Measurements from ENCODE around the gene TMF1.

The TMF1 gene

GRCh38 chr3:69081583-69082262, 29.6 kb upstream of the TMF1 start:
- no peak for DNase-seq (ENCODE audit: low read depth)

- no peak for DNase-seq (ENCODE audit: low read depth)
Observed at GRCh38 chr3:69080233-69080920, 28.2 kb upstream of the TMF1 start, which contains the start of gene UBA3. TSS of gene UBA3 (minus strand) at chr3:69080365. CDS start at chr3:69080353, 12 bp downstream.

DNA sequence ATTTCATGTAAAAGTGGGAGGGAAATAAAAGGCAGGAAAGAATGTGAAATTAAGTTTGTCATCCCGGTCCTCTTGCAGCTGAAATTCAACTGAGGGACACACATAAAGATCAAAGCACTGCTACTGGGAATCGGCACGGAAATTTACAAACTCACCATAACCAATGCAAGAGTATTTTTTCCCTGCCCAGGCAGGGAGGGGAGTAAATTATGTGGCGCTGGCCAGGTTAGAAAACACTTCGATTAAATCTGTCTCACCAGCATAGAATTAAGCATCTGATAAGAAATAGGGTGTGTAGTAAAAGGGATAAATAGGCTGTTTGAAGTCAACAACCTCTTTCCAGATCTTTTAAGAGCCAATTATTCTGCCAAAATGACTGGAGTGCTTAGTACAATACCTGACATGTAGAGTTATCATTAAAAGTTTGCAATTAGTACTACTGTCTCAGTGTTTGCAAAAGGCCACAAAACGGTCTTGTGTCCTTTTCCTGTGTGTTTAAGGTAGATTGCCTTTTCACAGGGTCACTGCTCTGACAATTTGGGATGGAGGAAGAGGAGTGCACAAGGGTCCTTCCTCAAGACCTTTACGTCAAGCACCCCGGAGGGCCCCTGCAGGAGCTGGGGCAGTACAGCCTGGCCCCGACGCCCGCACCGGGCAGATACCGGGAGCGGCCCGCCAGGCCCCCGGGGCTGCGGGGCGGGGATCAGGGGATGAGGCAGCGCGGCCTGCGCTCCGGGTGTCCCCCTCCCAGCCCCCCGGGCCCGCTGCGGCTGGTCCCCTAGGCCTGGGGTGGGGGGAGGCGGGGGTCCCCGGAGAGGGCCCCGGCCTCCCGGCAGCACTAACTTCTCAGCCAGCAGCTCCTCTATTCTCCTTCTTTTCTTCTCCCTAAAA, 27.4 kb upstream of the TMF1 start:
- no peak for DNase-seq (ENCODE audit: low read depth)

DNA sequence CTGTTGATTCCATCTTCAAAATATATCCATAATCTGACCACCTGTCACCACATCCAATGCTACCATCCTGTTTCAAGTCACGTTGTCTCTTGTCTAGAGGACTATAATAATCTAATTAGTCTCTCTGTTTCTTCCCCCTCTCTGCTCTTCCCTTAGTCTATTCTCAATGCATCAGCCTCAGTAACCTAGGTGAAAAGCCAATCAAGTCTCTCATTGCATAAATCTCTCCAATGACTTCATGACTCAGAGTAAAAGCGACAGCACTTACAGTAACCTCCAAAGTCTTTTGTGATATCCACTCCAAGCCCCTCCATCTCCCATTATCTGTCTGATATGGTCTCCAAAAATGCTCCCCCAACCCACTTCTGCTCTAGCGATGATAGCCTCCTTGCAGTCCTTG, 20.8 kb upstream of the TMF1 start:
- DNase-seq (ENCODE audit: low read depth), result no peak

DNA sequence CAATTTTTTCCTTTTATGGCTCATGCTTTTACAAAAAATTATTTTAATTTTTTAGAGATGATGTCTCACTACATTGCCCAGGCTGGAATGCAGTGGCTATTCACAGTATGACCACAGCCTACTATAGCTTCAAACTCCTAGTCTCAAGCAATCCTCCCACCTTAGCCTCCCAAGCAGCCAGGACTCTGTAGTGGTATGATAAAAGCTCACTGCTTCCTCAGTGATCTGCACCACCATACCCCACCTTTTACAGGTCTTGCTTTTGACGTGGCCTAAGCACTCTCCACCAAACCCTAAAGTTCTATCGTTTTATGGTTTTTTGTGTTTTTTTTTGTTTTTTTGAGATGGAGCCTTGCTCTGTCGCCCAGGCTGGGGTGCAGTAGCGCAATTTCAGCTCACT, 14.0 kb upstream of the TMF1 start:
- no peak for DNase-seq (ENCODE audit: low read depth)

DNA sequence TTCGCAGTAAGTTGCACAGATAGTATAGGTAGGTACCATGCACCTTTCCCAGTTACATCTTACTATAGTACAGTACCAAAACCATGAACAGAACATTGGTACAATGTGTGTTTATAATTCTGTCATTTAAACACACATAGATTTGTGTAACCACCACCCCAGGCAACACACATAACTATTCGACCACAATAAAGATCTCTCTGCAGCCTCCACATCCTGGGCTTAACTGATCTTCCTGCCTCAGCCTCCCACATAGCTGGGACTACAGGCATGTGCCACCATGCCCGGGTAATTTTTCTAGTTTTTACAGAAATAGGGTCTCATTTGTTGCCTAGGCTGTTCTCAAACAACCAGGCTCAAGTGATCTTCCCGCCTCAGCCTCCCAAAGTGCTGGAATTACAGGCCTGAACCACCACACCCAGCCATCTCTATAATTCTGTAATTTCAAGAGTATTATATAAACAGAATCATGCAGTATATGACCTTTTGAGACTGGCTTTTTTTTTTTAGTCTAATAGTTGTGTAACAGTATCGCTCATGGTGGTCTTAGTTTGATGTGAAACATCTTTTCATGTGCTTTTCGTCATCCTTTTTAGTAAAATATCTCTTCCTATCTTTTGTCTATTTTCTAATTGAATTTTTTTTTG, 13.3 kb upstream of the TMF1 start:
- no peak for DNase-seq (ENCODE audit: low read depth)

DNA sequence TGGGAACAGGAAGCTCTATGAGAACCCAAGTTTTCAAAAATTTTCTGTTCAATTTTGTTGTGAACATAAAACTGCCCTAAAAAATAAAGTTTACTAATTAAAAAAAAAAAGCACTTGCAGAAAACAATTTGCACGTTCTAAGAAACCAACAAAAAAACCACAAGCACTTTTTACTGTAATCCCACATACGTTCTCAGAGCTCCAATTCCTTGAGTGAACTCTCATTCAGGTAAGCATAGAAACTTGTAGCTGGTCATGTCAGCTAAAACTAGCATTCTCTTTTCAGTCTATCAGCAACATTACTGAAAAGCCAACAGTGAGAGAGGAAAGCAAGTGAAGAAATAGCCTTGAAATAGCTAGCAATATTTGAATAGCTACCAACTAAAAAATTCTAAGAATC, 11.5 kb upstream of the TMF1 start:
- no peak for DNase-seq (ENCODE audit: low read depth)

GRCh38 chr3:69059688-69060087, 7.6 kb upstream of the TMF1 start:
- DNase-seq (ENCODE audit: low read depth), result no peak

DNA sequence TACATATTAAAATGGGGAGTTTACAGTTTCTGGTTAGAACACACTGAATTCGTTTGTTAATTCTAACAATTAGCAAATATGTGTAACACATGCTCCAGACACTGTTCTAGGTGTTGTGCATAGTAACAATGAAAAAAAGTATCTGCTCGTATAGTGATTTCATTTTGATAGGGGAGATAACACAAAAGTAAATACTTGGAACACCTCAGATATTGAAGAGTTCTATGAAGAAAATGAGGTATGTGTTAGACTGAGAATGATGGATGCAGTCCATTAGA, 6.8 kb upstream of the TMF1 start:
- DNase-seq (ENCODE audit: low read depth), result no peak

GRCh38 chr3:69058180-69058946, 6.2 kb upstream of the TMF1 start:
- DNase-seq (ENCODE audit: low read depth), result no peak

- no peak for DNase-seq (ENCODE audit: low read depth)
Observed at GRCh38 chr3:69052472-69052898, 352 bp upstream of the TMF1 start.

DNA sequence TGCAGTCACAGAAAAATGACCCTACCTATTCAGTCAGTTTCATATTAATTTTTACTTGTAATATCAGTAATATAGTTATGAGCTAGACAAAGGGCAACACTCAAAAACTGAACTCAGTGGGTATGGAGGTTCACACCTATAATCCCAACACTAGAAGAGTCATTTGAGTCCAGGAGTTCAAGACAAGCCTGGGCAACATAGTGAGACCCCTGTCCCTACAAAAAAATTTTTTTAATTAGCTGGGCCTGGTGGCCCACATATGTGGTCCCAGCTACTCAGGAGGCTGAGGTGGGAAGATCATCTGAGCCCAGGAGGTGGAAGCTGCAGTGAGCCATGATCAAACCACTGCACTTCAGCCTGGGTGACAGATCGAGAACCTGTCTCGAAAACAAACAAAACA, 3.1 kb downstream of the TMF1 start:
- no peak for DNase-seq (ENCODE audit: low read depth)

- DNase-seq (ENCODE audit: low read depth), result no peak
Observed at GRCh38 chr3:69044608-69045007, 7.5 kb downstream of the TMF1 start.

- no peak for DNase-seq (ENCODE audit: low read depth)
Observed at GRCh38 chr3:69033470-69033869, 18.7 kb downstream of the TMF1 start.

DNA sequence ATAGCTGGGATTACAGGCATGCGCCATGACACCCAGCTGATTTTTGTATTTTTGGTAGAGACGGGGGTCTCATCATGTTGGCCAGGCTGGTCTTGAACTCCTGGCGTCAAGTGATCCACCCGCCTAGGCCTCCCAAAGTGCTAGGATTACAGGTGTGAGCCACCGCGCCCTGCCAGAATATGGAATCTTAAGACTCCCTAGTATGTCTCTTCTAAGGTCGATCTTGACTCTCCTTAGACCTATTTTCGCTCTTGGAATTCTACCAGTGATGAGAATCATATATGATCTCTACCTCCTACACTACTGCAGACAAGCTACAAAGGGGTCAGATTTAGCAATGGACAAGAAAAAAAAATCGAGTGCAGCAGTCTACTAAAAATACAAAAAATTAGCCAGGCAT, 19.4 kb downstream of the TMF1 start:
- DNase-seq (ENCODE audit: low read depth), result no peak

GRCh38 chr3:69032142-69032541, 20.0 kb downstream of the TMF1 start:
- DNase-seq (ENCODE audit: low read depth), result no peak

DNA sequence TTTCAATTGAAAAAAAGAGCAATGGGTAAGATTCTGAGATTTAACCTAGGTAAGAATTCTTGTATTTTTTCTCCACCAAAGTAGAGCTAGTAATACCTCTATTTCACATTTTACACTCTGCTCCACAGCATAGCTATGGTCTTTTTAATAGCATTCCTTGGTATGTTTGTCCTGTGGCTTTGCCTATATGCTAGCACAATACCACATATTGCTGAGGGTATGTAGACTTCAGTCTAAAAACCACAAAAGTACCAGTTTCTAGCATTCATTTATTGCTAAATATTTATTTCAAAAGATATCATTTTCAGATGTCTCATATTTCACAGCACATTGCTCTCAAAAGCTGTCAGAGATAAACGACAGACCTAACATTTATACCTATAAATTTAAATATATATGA, 20.5 kb downstream of the TMF1 start:
- DNase-seq (ENCODE audit: low read depth), result no peak

GRCh38 chr3:69020857-69021256, 31.3 kb downstream of the TMF1 start:
- no peak for DNase-seq (ENCODE audit: low read depth)

GRCh38 chr3:69020424-69020823, 31.7 kb downstream of the TMF1 start:
- DNase-seq (ENCODE audit: low read depth), result no peak

GRCh38 chr3:69016901-69017300, 35.2 kb downstream of the TMF1 start:
- DNase-seq (ENCODE audit: low read depth), result no peak

DNA sequence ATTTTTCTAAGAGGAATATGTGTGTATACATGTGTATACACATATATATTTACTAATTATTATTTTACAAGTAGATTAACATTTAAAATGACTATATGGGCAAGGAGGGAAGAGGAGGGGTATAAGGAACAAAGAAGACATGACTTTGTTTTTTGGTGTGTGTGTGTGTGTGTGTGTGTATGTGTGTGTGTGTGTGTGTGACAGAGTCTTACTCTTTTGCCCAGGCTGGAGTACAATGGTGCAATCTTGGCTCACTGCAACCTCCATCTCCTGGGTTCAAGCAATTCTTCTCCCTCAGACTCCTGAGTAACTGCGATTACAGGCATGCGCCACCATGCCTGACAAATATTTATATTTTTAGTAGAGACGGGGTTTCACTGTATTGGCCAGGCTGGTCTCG, 36.0 kb downstream of the TMF1 start:
- DNase-seq (ENCODE audit: low read depth), result no peak

Data from CMK (cell line).